ENCODE results near the gene NIPSNAP2. TPM values are rescaled to one million over a fixed set of nuclear protein-coding genes. Genes with fewer than 3 reads are reported as not detected.
"Not testable (repeated sequence)": the region's sequence is repeated elsewhere in the genome, so short reads cannot be mapped to it uniquely, and the experiment has no call there.

The NIPSNAP2 gene
- total and polyA plus RNA-seq, 2 donors from 2014 or later: 60.3 to 64.4 TPM

DNA sequence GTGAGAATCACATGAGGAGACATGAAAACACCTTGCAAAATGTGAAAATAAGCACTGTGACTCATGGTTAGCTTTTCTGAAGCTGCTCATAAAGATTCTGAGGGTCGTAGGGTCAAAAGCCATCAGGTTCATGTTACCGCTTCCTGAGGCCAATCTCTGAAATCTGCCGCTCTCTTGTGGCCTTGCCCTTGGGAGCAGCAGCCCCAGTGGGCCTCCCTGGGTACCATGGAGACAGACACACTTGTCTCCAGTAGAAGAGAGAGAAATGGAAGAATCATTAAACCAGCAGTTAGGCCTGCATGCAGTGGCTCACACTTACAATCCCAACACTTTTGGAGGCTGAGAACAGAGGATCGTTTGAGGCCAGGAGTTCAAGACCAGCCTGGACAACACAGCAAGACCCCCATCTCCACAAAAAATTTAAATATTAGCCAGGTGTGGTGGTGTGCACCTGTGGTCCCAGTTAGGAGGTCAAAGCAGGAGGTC, 42.8 kb downstream of the NIPSNAP2 start:
- Histone ChIP-seq H3K9me3 (ENCODE audit: control insufficient read depth in 2 of 3, insufficient read depth in 1 of 3, low read length in 3 of 3) (no peaks in the 10 kb centered on the region), H3K4me3 (ENCODE audit: low read length in 3 of 3) (no peak overlapping the region), H3K27me3 (ENCODE audit: control insufficient read depth, insufficient read depth, low read length) (no peaks in the 10 kb centered on the region), H3K27ac (ENCODE audit: low read depth in 2 of 2, low read length in 2 of 2) (no peak overlapping the region), H3K9ac (ENCODE audit: low read length in 3 of 3) (no peak overlapping the region), H3K36me3 (ENCODE audit: control insufficient read depth in 2 of 3, insufficient read depth in 3 of 3, low read length in 3 of 3) (no peaks in the 10 kb centered on the region), H3K4me1 (ENCODE audit: control insufficient read depth in 2 of 3, insufficient read depth in 2 of 3, low read depth in 1 of 3, low read length in 3 of 3) (no peaks in the 10 kb centered on the region)
- no peak for TF ChIP-seq CTCF (IDR thresholded peaks at IDR 0.05; ENCODE audit: borderline replicate concordance, extremely low read depth, insufficient read depth)
- no peak for FAIRE-seq
- peak in 4 of 5 donors; percentile 39 to 64 (median 56) for DNase-seq
- intact Hi-C loops (cut with DNase I): no loop called here

- intact Hi-C loops (cut with DNase I): no loop called here
- no peak for TF ChIP-seq CTCF (IDR thresholded peaks at IDR 0.05; ENCODE audit: borderline replicate concordance, extremely low read depth, insufficient read depth)
Measured at GRCh38 chr7:56007891-56008290, 43.5 kb downstream of the NIPSNAP2 start.

DNA sequence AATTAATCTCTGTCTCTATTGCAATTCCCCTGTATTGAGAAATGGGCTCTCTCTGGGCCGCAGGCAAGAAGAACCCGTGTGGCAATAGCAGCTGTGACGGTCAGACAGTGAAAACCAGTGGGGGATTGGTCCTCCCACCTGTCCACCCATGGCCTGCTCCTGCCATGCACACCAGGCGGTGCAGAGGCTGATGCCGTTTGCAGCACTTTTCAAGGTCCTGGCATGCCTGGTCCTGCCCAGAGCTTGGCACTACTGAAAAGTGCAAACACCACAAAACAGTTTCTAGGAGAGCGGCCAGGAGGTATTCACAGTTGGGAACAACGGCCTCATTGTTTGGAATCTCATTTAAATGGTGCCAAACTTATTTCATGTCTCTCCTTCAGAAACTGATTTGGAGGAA, 45.3 kb downstream of the NIPSNAP2 start:
- intact Hi-C loops (cut with DNase I): no loop called here
- Histone ChIP-seq H3K4me3 (ENCODE audit: low read length in 3 of 3) (no peak overlapping the region), H3K9ac (ENCODE audit: low read length in 3 of 3) (no peak overlapping the region), H3K4me1 (ENCODE audit: control insufficient read depth in 2 of 3, insufficient read depth in 2 of 3, low read depth in 1 of 3, low read length in 3 of 3) (no peaks in the 10 kb centered on the region), H3K36me3 (ENCODE audit: control insufficient read depth in 2 of 3, insufficient read depth in 3 of 3, low read length in 3 of 3) (no peaks in the 10 kb centered on the region), H3K27ac (ENCODE audit: low read depth in 2 of 2, low read length in 2 of 2) (no peak overlapping the region), H3K27me3 (ENCODE audit: control insufficient read depth, insufficient read depth, low read length) (no peaks in the 10 kb centered on the region), H3K9me3 (ENCODE audit: control insufficient read depth in 2 of 3, insufficient read depth in 1 of 3, low read length in 3 of 3) (no peaks in the 10 kb centered on the region)
- DNase-seq (peak in 2 of 5 donors; percentile 15 to 16), FAIRE-seq (no peak)
- no peak for TF ChIP-seq CTCF (IDR thresholded peaks at IDR 0.05; ENCODE audit: borderline replicate concordance, extremely low read depth, insufficient read depth)

More at GRCh38 chr7:56007891-56008290, 43.5 kb downstream of the NIPSNAP2 start:
- Histone ChIP-seq H3K4me1 (ENCODE audit: control insufficient read depth in 2 of 3, insufficient read depth in 2 of 3, low read depth in 1 of 3, low read length in 3 of 3) (no peaks in the 10 kb centered on the region), H3K36me3 (ENCODE audit: control insufficient read depth in 2 of 3, insufficient read depth in 3 of 3, low read length in 3 of 3) (no peaks in the 10 kb centered on the region), H3K27me3 (ENCODE audit: control insufficient read depth, insufficient read depth, low read length) (no peaks in the 10 kb centered on the region), H3K4me3 (ENCODE audit: low read length in 3 of 3) (no peak overlapping the region), H3K9me3 (ENCODE audit: control insufficient read depth in 2 of 3, insufficient read depth in 1 of 3, low read length in 3 of 3) (no peaks in the 10 kb centered on the region), H3K9ac (ENCODE audit: low read length in 3 of 3) (no peak overlapping the region), H3K27ac (ENCODE audit: low read depth in 2 of 2, low read length in 2 of 2) (no peak overlapping the region)
- DNase-seq: no peak
- FAIRE-seq: no peak

- H3K27ac ChIP-seq (ENCODE audit: low read depth in 2 of 2, low read length in 2 of 2); DNase-seq; H3K9ac ChIP-seq (ENCODE audit: low read length in 3 of 3); intact Hi-C loops (cut with DNase I); H3K4me3 ChIP-seq (ENCODE audit: low read length in 3 of 3); H3K36me3 ChIP-seq (ENCODE audit: control insufficient read depth in 2 of 3, insufficient read depth in 3 of 3, low read length in 3 of 3); FAIRE-seq; H3K4me1 ChIP-seq (ENCODE audit: control insufficient read depth in 2 of 3, insufficient read depth in 2 of 3, low read depth in 1 of 3, low read length in 3 of 3); H3K9me3 ChIP-seq (ENCODE audit: control insufficient read depth in 2 of 3, insufficient read depth in 1 of 3, low read length in 3 of 3); H3K27me3 ChIP-seq (ENCODE audit: control insufficient read depth, insufficient read depth, low read length): not testable (repeated sequence)
Measured at GRCh38 chr7:56017015-56017414, 52.6 kb downstream of the NIPSNAP2 start.

Data from kidney (tissue), 14 donors.